Effector memory CD4-positive, alpha-beta T cell (primary cell): ENCODE data around the gene OR2D2.

ENCODE experiments used
- DNase-seq, 3 donors: peaks; one replicate each; pipeline ENCODE4 v3.0.0-alpha.2; 2020
- H3K27ac ChIP-seq: 2 replicates; pipeline ENCODE4 v1.7.0; 2013; ENCODE audit warnings: mild to moderate bottlenecking, low read length, moderate library complexity; ENCODE audit not compliant: insufficient read depth, poor library complexity, severe bottlenecking
- H3K27me3 ChIP-seq: replicated peaks from 2 replicates; pipeline ENCODE4 v1.7.0; 2013; ENCODE audit warnings: mild to moderate bottlenecking, low read length; ENCODE audit not compliant: insufficient read depth, control insufficient read depth, poor library complexity, severe bottlenecking
- H3K36me3 ChIP-seq: 2 replicates; pipeline ENCODE4 v1.7.0; 2013; ENCODE audit warnings: mild to moderate bottlenecking, low read length, moderate library complexity; ENCODE audit not compliant: control insufficient read depth, insufficient read depth
- H3K4me1 ChIP-seq: 2 replicates; pipeline ENCODE4 v1.7.0; 2013; ENCODE audit warnings: low read length, mild to moderate bottlenecking; ENCODE audit not compliant: control insufficient read depth, insufficient read depth, poor library complexity, severe bottlenecking
- H3K4me3 ChIP-seq: 2 replicates; pipeline ENCODE4 v1.7.0; 2013; ENCODE audit warnings: low read length, low read depth, mild to moderate bottlenecking; ENCODE audit not compliant: insufficient read depth, poor library complexity, severe bottlenecking
- H3K9me3 ChIP-seq: 2 replicates; pipeline ENCODE4 v1.7.0; 2013; ENCODE audit warnings: mild to moderate bottlenecking, low read length, moderate library complexity; ENCODE audit not compliant: control insufficient read depth
- total RNA-seq, 3 donors: gene quantifications; one replicate each; lab custom pipeline; 2026; lab: John Stamatoyannopoulos, UW

The OR2D2 gene
- 0 reads per million in 3 donors for total RNA-seq

GRCh38 chr11:6892400-6892799 is at the start of gene OR2D2:
OR2D2 (minus strand) TSS chr11:6892500; CDS start chr11:6892500, 0 bp downstream.
- Histone ChIP-seq H3K27me3 (no peaks in the 10 kb centered on the region), H3K4me3 (no peak within 1 kb of the TSS), H3K4me1 (no peaks in the 10 kb centered on the region), H3K9me3 (no peaks in the 10 kb centered on the region), H3K27ac (no peak within 1 kb of the TSS), H3K36me3 (no peaks in the 10 kb centered on the region)
- no peak for DNase-seq

GRCh38 chr11:6941970-6942369 is 49.7 kb upstream of the OR2D2 start:
- Histone ChIP-seq H3K9me3 (no peaks in the 10 kb centered on the region), H3K36me3 (no peaks in the 10 kb centered on the region), H3K4me3 (no peak overlapping the region), H3K27ac (no peak overlapping the region), H3K27me3 (no peaks in the 10 kb centered on the region), H3K4me1 (no peaks in the 10 kb centered on the region)
- DNase-seq, result no peak

- H3K27ac ChIP-seq, result no peak overlapping the region
- no peak for DNase-seq
- no peaks in the 10 kb centered on the region for H3K4me1 ChIP-seq
- no peaks in the 10 kb centered on the region for H3K9me3 ChIP-seq
- no peaks in the 10 kb centered on the region for H3K36me3 ChIP-seq
- no peak overlapping the region for H3K4me3 ChIP-seq
- H3K27me3 ChIP-seq, result peaks cover 6% of the 10 kb centered on the region
Observed at GRCh38 chr11:6932145-6932544, 39.8 kb upstream of the OR2D2 start.

- H3K4me1 ChIP-seq, result peaks cover 5% of the 10 kb centered on the region
- no peak for DNase-seq
- H3K4me3 ChIP-seq, result no peak overlapping the region
- peaks cover 6% of the 10 kb centered on the region for H3K27me3 ChIP-seq
- no peak overlapping the region for H3K27ac ChIP-seq
- H3K36me3 ChIP-seq, result no peaks in the 10 kb centered on the region
- no peaks in the 10 kb centered on the region for H3K9me3 ChIP-seq
Observed at GRCh38 chr11:6931146-6931713, 38.9 kb upstream of the OR2D2 start.

GRCh38 chr11:6928916-6929315 is 36.6 kb upstream of the OR2D2 start:
- no peaks in the 10 kb centered on the region for H3K9me3 ChIP-seq
- peaks cover 3% of the 10 kb centered on the region for H3K27me3 ChIP-seq
- H3K36me3 ChIP-seq, result no peaks in the 10 kb centered on the region
- no peak overlapping the region for H3K27ac ChIP-seq
- H3K4me3 ChIP-seq, result no peak overlapping the region
- H3K4me1 ChIP-seq, result peaks cover 5% of the 10 kb centered on the region
- DNase-seq, result no peak

GRCh38 chr11:6927030-6927617 is 34.8 kb upstream of the OR2D2 start:
- DNase-seq, result no peak
- Histone ChIP-seq H3K36me3 (no peaks in the 10 kb centered on the region), H3K4me3 (peak overlapping the region; percentile 55), H3K27me3 (no peaks in the 10 kb centered on the region), H3K27ac (no peak overlapping the region), H3K9me3 (no peaks in the 10 kb centered on the region), H3K4me1 (peaks cover 5% of the 10 kb centered on the region)

- no peak within 1 kb of the TSS for H3K27ac ChIP-seq
- DNase-seq, result no peak
Observed at GRCh38 chr11:6926208-6927029, 34.1 kb upstream of the OR2D2 start, which contains the start of gene ZNF215. ZNF215 (plus strand) TSS chr11:6926426; CDS start chr11:6932273, 5,847 bp downstream.

GRCh38 chr11:6925636-6926207 is 33.4 kb upstream of the OR2D2 start:
- H3K9me3 ChIP-seq, result no peaks in the 10 kb centered on the region
- H3K27ac ChIP-seq, result no peak overlapping the region
- H3K4me3 ChIP-seq, result peak overlapping the region; percentile 55
- H3K36me3 ChIP-seq, result no peaks in the 10 kb centered on the region
- H3K4me1 ChIP-seq, result peaks cover 5% of the 10 kb centered on the region
- no peak for DNase-seq
- no peaks in the 10 kb centered on the region for H3K27me3 ChIP-seq

More at GRCh38 chr11:6926208-6927029, 34.1 kb upstream of the OR2D2 start, which contains the start of gene ZNF215:
- Histone ChIP-seq H3K36me3 (no peaks in the 10 kb centered on the region), H3K4me1 (peaks cover 5% of the 10 kb centered on the region), H3K27me3 (no peaks in the 10 kb centered on the region), H3K4me3 (peak within 1 kb of the TSS; percentile 55), H3K9me3 (no peaks in the 10 kb centered on the region)

GRCh38 chr11:6925007-6925577 is 32.8 kb upstream of the OR2D2 start:
- no peaks in the 10 kb centered on the region for H3K9me3 ChIP-seq
- H3K27me3 ChIP-seq, result no peaks in the 10 kb centered on the region
- H3K36me3 ChIP-seq, result no peaks in the 10 kb centered on the region
- no peak overlapping the region for H3K4me3 ChIP-seq
- H3K27ac ChIP-seq, result no peak overlapping the region
- no peak for DNase-seq
- H3K4me1 ChIP-seq, result peaks cover 5% of the 10 kb centered on the region
